NCI-H345 (cell line): Measurements from ENCODE around the gene TULP4.
"Not testable (repeated sequence)": the region's sequence is repeated elsewhere in the genome, so short reads cannot be mapped to it uniquely, and the experiment has no call there.

Experiments
- DNase-seq: peaks from one replicate; lab custom pipeline; 2025; lab: John Stamatoyannopoulos, UW

The TULP4 gene

DNA sequence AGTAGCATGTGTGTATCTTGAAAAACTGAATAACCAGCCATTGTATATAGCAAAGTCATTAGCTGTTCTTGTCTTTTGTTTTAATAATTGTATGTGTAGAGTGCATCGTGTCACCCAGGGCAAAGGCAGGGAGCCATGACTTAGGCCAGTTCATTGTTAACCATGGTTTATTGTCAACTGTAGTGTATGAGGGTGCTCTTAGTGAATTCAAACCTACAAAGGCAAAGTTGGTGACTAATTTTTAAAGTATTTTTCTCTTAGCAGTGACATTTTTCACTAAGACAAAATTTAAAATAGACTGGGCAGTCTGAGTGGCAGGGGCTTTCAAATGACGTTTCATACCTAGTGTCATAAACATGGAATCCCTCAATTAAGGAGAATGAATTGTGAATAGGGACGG is 79.0 kb downstream of the TULP4 start:
- DNase-seq = no peak

DNA sequence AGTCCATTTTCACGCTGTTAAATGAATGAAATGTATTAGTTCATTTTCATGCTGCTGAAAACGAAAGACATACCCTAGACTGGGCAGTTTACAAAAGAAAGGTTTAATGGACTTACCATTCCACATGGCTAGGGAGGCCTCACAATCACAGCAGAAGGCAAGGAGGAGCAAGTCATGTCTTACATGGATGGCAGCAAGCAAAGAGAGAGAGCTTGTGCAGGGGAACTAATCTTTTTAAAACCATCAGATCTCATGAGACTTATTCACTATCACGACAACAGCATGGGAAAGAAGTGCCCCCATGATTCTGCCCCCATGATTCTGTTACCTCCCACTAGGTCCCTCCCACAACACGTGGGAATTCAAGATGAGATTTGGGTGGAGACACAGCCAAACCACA is 79.7 kb downstream of the TULP4 start:
- not testable (repeated sequence) for DNase-seq

GRCh38 chr6:158396136-158396535 is 83.9 kb downstream of the TULP4 start:
- peak; percentile 25 for DNase-seq

- DNase-seq = no peak
These were observed 85.3 kb downstream of the TULP4 start for GRCh38 chr6:158397578-158397977.

DNA sequence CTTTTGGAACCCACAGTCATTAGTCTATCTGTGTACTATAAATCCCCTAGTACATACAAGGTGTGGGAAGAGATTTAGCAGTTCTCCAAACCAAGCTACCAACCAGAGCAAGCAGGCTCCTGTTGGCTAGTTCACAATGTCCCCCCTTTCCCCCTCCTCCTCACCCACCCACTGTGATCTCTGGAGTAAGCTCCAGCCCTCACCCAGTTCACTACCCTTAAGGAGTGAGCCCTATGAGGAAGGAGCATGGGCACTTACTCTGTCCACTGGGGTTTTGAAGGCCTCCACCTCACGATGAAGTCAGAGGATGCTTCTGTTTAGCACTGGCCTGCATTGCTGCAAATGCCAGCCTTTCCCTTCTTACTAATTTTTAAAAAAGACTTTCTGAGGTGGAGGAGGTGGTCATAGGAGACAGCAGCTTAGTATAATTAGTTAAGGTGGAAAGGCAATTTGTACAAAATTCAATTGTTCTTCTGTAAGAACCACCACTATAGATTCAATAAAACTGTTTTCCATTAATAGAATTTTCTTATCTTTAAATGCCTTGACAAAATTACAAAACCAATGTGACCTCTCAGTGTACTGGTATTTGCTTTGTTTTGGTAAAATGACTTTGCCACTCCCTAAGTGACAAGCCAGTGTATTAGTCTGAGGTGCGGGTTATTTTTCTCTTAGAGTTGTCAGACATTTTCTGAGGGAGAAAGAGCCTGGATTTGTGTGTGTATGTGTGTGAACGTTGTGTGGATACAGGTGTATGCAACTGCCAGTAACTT is 86.2 kb downstream of the TULP4 start:
- DNase-seq = no peak

DNA sequence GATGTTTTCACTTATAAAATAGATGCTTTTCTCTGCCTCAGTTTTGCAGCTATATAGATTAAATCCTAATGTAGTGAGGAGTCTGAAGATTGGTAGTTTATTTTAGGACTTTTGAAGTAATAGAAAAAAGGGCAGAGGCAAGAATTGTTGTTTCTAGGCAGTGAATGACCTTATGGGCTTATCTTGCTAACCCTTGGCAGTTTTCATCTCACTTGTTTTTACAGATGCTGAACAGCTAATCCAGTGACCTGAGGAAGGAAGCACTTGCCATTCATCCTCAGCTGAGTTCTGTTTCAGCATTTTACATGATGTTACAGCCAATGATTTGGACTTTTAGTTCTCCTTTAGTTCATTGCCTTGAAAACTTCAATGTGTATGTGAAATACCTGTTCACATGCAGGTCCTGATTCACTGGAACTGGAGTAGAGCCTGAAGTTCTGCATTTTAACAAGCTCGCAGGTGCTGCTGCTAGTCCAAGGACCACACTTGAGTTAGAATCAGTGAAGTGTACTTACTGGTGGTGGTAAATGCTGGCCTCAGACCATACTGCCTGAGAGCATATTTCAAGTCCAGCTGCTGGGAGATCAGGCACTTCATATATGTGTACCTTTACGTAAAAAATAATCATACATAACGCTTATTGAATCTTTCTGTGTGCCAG is 86.9 kb downstream of the TULP4 start:
- DNase-seq = no peak

DNA sequence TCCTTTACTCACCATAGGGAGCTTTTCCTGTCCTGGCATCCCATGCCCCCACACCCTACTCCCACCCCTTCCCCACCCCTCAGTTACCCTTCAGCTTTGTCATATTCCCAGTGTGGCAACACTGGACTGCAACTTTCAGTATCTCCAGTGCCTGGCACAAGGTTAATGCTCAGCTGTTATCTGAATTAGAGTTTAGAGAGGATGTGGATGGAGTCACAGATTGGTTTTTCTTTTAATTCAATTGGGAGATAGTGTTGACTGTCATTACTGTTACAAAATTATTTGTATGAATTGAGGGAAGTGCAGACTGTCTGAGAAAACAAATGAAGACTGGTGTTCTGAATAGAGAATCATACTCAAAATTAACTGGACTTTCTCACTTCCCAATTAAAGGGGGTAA is 89.9 kb downstream of the TULP4 start:
- no peak for DNase-seq

GRCh38 chr6:158405321-158405831 is 93.1 kb downstream of the TULP4 start:
- DNase-seq = not testable (repeated sequence)

- DNase-seq = no peak
These were observed 93.7 kb downstream of the TULP4 start for GRCh38 chr6:158405933-158406332.

DNA sequence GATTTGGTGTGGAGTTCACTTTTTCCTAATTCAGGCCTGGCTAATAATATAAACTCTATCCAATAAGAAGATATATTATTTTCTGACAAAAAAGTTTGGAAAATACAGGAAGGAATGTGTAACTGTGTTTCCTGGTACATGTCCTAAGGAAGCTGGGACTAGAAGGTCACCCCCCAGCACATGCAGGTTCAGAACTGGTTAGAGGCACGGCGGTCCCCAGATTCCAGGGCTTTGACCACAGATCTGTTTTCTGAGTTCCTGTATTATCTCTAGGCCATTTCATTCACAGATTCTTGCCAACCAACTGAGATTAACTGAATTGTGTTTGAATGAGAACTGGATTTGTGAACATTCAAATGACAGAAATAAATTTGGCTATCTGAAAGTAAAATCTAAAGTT is 94.5 kb downstream of the TULP4 start:
- DNase-seq = no peak

GRCh38 chr6:158408013-158408412 is 95.7 kb downstream of the TULP4 start:
- DNase-seq = no peak

- no peak for DNase-seq
These were observed 96.4 kb downstream of the TULP4 start for GRCh38 chr6:158408552-158409130.

DNA sequence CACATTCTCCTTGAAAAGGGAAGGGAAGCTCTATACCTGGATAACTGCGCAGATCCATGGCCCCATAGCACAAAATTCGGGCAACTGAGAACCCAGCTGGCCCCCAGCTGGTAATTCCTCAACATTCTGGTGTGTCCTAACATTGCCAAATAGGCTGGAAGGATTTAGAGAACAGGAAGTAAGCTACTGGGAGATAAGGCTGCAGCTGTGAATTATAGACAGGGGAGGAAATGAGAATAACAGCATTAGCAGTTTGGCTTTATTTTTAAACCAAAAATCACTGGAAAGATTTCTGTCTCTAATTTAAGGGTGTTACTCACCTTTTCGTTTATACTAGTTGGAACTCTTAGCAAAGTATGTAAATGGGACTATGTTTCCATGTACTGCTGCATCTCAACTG is 97.2 kb downstream of the TULP4 start:
- no peak for DNase-seq

DNA sequence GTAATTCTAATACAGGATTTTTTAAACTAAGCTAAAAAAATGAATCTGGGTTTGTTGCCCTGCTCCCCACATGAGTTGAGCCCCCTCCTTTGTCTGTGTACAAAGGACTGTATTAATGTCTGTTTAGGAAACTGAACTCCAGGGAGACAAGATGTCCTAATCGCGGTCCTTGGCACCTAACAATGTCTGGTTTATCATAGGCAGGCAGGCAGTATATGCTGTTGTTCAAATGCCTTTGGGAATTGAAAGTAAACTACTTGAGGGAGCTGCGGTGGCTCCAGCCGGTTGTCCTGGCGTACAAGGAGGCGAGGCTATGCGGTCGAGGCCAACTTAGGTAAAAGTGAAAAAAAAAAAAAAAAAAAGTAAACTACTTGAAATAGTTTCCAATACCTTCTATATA is 98.5 kb downstream of the TULP4 start:
- DNase-seq = no peak

DNA sequence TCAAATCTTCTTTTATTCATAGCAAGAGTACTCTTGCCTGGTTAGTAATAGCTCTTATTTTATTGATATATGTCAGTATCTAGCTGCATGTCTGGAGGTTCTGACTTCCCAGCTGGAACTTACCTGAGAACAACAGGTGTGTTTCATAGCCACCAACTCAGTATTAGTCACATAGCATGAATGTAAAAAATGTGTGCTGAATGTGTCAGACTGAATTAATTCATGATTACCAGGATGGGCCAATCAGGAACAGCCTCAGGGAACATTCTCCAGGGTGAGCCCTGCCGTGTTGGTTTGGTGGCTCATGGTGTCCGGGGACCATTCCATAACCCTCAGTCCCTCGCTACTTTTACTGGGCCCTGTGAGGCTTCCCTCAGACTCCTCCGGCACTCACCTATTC is 99.7 kb downstream of the TULP4 start:
- no peak for DNase-seq

DNA sequence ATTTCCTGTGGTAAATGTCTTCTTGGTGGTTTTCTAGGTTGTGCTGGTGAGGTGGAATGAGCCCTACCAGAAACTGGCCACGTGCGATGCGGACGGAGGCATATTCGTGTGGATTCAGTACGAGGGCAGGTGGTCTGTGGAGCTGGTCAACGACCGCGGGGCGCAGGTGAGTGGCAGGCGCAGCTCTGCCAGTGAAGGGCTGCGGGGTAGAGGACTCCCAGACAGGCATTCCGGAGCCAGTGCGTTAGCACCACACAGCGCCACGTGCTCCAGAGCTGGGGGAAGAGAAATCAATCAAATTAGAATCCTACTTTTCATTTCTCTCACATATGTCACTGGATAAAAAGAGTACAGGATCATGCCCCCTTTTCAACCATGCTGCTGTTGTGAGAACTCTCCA is 100.8 kb downstream of the TULP4 start:
- DNase-seq = no peak

DNA sequence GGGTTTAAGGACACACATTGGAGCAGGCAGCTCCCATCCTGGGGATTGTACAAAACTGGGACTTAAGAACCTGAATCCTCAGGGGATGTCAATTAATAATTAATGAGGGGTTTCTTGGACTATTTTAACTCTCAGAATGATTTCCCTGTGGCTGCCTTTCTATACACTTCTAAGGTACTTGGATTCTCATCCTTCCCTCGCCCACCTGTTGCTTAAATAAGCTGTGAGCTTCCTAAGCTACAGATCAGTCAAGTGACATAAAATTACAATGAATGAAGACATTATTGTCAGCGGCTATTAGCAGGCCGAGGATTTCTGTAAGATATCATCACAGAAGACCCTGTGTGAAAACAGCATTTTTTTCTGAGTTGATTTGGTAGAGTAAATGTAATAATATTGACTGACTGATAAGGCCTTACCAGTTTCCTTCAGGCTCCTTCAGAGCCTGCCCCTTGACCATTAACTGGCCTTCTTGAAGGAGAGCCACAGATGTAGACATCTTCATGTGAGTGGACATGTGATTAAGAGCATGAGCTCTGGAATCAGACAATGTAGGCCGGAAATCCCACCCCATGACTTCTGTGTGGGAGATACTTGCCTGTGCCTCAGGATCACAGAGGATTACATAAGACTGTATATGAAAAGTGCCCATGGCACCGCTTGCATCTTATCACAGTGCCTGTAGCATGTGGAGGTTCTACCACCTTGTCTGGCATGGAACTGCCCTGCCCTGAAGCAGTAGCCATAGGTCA is 101.7 kb downstream of the TULP4 start:
- DNase-seq = no peak

DNA sequence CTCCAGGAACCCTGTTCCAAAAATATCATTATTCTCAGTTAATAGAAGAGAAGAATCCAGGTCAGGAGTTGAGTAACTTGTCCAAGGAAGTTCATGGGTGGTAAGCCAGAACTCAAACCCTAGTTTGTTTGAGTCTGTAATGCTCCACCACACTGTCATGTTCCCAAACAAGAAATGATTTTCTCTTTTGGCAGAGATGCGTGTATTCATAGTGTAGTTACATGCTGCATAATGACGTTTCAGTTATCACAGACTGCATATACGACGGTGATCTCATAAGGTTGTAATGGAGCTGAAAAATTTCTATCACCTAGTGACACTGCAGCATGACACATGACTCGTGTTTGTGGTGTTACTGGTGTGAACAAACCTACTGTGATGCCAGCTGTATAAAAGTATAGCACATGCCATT is 102.6 kb downstream of the TULP4 start:
- no peak for DNase-seq

DNA sequence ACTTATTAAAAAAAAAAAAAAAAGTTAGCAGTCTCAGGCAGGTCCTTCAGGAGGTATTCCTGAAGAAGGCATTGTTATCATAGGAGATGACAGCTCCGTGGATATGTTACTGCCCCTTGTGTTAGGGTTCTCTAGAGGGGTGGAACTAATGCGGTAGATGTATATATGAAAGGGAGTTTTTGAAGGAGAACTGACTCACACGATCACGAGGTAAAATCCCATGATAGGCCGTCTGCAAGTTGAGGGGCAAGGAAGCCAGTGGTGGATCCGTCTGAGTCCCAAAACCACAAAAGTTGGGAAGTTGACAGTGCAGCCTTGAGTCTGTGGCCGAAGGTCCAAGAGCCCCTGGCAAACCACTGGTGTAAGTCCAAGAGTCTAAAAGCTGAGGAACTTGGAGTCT is 103.4 kb downstream of the TULP4 start:
- no peak for DNase-seq

GRCh38 chr6:158416883-158417759 is 104.9 kb downstream of the TULP4 start:
- no peak for DNase-seq

- no peak for DNase-seq
These were observed 105.5 kb downstream of the TULP4 start for GRCh38 chr6:158417760-158418098.

- no peak for DNase-seq
These were observed 106.2 kb downstream of the TULP4 start for GRCh38 chr6:158418501-158418900.
